MM.1S (cell line): ENCODE results near the gene CDYL.

Source experiments
- CTCF ChIP-seq: fragments of 300-600 bp; sonication (generic); IDR thresholded peaks from 2 replicates; pipeline ENCODE4 v1.5.1; 2016; ENCODE audit warnings: antibody characterized with exemption, low read length, mixed read lengths
- EZH2 ChIP-seq: fragments of 300-600 bp; sonication (generic); optimal IDR thresholded peaks from 2 replicates; pipeline ENCODE3; 2017; ENCODE audit warnings: low read depth, mild to moderate bottlenecking, antibody characterized with exemption, low read length, mixed read lengths

- TF ChIP-seq CTCF (no peak), EZH2 (no peak)
Observed at GRCh38 chr6:4947716-4948115, 171.5 kb downstream of the CDYL start.
